ENCODE data around the gene GAR1.
"Not testable (repeated sequence)": the region's sequence is repeated elsewhere in the genome, so short reads cannot be mapped to it uniquely, and the experiment has no call there.

GAR1 gene

DNA sequence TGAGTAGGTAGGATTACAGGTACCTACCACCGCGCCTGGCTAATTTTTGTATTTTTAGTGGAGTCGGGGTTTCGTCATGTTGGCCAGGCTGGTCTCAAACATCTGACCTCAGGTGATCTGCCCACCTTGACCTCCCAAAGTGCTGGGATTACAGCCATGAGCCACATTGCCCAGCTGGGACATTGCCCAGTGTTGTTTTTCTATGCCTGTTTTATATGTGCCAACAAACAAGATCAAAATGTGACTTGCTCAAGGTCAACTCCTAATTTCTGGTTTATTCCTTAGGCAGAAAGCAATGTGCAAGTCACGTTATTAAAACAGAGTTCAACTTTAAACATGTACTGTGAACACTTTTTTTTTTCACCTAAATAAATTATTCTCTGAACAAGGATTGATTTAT is 35.0 kb downstream of the GAR1 start:
- no peak overlapping the region for H3K27ac ChIP-seq (ENCODE audit: low read length, poor library complexity, severe bottlenecking)
- H3K14ac ChIP-seq (ENCODE audit: low read length in 2 of 2) = no peak overlapping the region
- H3K27me3 ChIP-seq (ENCODE audit: control insufficient read depth in 1 of 2, insufficient read depth in 1 of 2, low read length in 2 of 2) = no peaks in the 10 kb centered on the region
- H3K36me3 ChIP-seq (ENCODE audit: control insufficient read depth in 1 of 2, insufficient read depth in 2 of 2, low read depth in 1 of 2, low read length in 2 of 2) = no peaks in the 10 kb centered on the region
- H3K4me1 ChIP-seq (ENCODE audit: control insufficient read depth, insufficient read depth, low read depth, low read length) = no peaks in the 10 kb centered on the region
- H4K91ac ChIP-seq (ENCODE audit: low read length) = no peak overlapping the region
- H2AK5ac ChIP-seq (ENCODE audit: low read length, severe bottlenecking) = no peak overlapping the region
- no peak overlapping the region for H3K18ac ChIP-seq (ENCODE audit: low read depth in 1 of 2, low read length in 2 of 2)
- no peak for DNase-seq
- no peak overlapping the region for H3K23ac ChIP-seq (ENCODE audit: low read length in 2 of 2)
- no peak overlapping the region for H3K4me3 ChIP-seq (ENCODE audit: insufficient read depth in 1 of 2, low read depth in 1 of 2, low read length in 2 of 2)
- no peak overlapping the region for H3K4me2 ChIP-seq (ENCODE audit: low read length, poor library complexity, severe bottlenecking)
- H4K8ac ChIP-seq (ENCODE audit: low read length) = no peak overlapping the region
- no peaks in the 10 kb centered on the region for H3K9me3 ChIP-seq (ENCODE audit: control insufficient read depth, low read length)
- no peak overlapping the region for H2AFZ ChIP-seq (ENCODE audit: low read depth, low read length)
- H2BK120ac ChIP-seq (ENCODE audit: low read depth, low read length) = no peak overlapping the region
- WGBS = 70% methylated on average over 4 of the region's 5 CpGs
- H3K4ac ChIP-seq (ENCODE audit: low read depth in 1 of 2, low read length in 2 of 2) = no peak overlapping the region
- no peak overlapping the region for H3K9ac ChIP-seq (ENCODE audit: low read length)
- H2BK15ac ChIP-seq (ENCODE audit: low read depth, poor library complexity, severe bottlenecking) = no peak overlapping the region
- no peak overlapping the region for H2BK5ac ChIP-seq (ENCODE audit: low read depth, low read length, poor library complexity, severe bottlenecking)
- no peak overlapping the region for H2BK12ac ChIP-seq (ENCODE audit: low read length in 2 of 2)
- no peaks in the 10 kb centered on the region for H3K79me1 ChIP-seq (replicated peaks; ENCODE audit: low read length, poor library complexity, severe bottlenecking)

DNA sequence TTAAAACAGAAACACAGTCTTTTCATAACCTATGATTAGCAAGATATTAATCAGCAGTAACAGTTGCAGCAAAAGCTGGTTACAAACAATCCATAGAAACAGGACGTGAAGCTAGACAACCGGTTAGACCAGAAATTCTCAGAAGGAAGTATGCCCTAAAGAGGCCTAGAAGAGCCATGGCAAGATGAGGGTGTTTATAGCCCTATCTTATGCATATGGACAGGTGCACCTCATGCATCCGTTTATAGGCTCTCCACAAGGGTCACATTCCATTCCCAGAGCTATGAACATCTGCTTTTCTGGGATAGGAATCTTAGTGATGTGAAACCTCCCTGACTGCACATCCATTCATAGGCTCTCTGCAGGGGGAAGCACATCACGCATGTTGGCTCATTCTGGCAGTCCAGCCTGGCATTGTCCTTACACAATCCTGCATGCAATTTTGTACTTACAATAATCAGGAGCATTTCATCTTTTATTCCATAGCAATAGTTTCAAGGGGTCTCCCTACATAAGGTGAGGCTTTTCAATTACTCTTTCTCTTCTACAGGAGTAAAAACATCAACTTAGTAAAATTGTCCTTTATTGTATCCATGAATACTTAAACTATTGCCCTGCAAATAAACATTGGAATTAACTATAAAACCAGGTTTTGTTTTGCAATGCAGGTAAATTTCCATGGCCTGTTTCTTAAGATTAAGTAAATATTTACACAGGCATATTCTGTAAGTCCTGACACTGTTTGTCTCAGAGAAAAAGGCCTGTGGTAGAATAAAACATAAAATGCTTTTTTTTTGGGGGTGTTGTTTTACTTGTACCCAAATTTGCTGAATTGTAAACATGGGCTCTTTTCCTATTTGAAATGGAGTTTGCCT is 44.1 kb downstream of the GAR1 start:
- H2BK5ac ChIP-seq (ENCODE audit: low read depth, low read length, poor library complexity, severe bottlenecking); H2BK12ac ChIP-seq (ENCODE audit: low read length in 2 of 2); H3K36me3 ChIP-seq (ENCODE audit: control insufficient read depth in 1 of 2, insufficient read depth in 2 of 2, low read depth in 1 of 2, low read length in 2 of 2); H4K8ac ChIP-seq (ENCODE audit: low read length); H3K14ac ChIP-seq (ENCODE audit: low read length in 2 of 2); H3K4me1 ChIP-seq (ENCODE audit: control insufficient read depth, insufficient read depth, low read depth, low read length); H2BK120ac ChIP-seq (ENCODE audit: low read depth, low read length); H3K4me3 ChIP-seq (ENCODE audit: insufficient read depth in 1 of 2, low read depth in 1 of 2, low read length in 2 of 2); H3K18ac ChIP-seq (ENCODE audit: low read depth in 1 of 2, low read length in 2 of 2); H3K27ac ChIP-seq (ENCODE audit: low read length, poor library complexity, severe bottlenecking); H3K27me3 ChIP-seq (ENCODE audit: control insufficient read depth in 1 of 2, insufficient read depth in 1 of 2, low read length in 2 of 2); H3K4me2 ChIP-seq (ENCODE audit: low read length, poor library complexity, severe bottlenecking); H3K79me1 ChIP-seq (replicated peaks; ENCODE audit: low read length, poor library complexity, severe bottlenecking); H3K9ac ChIP-seq (ENCODE audit: low read length); H2AFZ ChIP-seq (ENCODE audit: low read depth, low read length); H3K23ac ChIP-seq (ENCODE audit: low read length in 2 of 2); DNase-seq; H2AK5ac ChIP-seq (ENCODE audit: low read length, severe bottlenecking); H2BK15ac ChIP-seq (ENCODE audit: low read depth, poor library complexity, severe bottlenecking); H4K91ac ChIP-seq (ENCODE audit: low read length); H3K4ac ChIP-seq (ENCODE audit: low read depth in 1 of 2, low read length in 2 of 2): not testable (repeated sequence)
- peaks cover 12% of the 10 kb centered on the region for H3K9me3 ChIP-seq (ENCODE audit: control insufficient read depth, low read length)
- WGBS = 75% methylated on average over 4 of the region's 4 CpGs

DNA sequence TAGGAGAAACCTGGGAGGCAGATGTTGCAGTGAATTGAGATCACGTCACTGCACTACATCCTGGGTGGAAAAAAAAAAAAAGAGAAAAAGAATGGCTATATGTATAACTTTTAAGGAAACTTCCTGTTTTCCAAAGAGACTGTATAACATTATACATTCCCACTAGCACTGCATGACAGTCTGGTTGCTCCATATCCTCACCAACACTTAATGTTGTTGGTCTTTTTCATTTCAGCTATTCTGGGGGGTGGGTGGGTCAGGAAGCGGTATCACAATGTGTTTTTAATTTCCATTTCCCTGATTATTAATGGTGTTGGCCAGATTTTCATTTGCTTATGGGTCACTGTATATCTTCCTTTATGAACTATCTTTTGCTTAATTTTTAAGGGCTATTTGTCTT is 45.7 kb downstream of the GAR1 start:
- Histone ChIP-seq H3K23ac (ENCODE audit: low read length in 2 of 2) (no peak overlapping the region), H3K18ac (ENCODE audit: low read depth in 1 of 2, low read length in 2 of 2) (no peak overlapping the region), H2BK12ac (ENCODE audit: low read length in 2 of 2) (no peak overlapping the region), H3K36me3 (ENCODE audit: control insufficient read depth in 1 of 2, insufficient read depth in 2 of 2, low read depth in 1 of 2, low read length in 2 of 2) (no peaks in the 10 kb centered on the region), H2BK15ac (ENCODE audit: low read depth, poor library complexity, severe bottlenecking) (no peak overlapping the region), H3K14ac (ENCODE audit: low read length in 2 of 2) (no peak overlapping the region), H2AK5ac (ENCODE audit: low read length, severe bottlenecking) (no peak overlapping the region), H3K4me1 (ENCODE audit: control insufficient read depth, insufficient read depth, low read depth, low read length) (no peaks in the 10 kb centered on the region), H3K4ac (ENCODE audit: low read depth in 1 of 2, low read length in 2 of 2) (no peak overlapping the region), H3K4me3 (ENCODE audit: insufficient read depth in 1 of 2, low read depth in 1 of 2, low read length in 2 of 2) (no peak overlapping the region), H4K91ac (ENCODE audit: low read length) (no peak overlapping the region), H2AFZ (ENCODE audit: low read depth, low read length) (no peak overlapping the region), H3K79me1 (replicated peaks; ENCODE audit: low read length, poor library complexity, severe bottlenecking) (no peaks in the 10 kb centered on the region), H2BK120ac (ENCODE audit: low read depth, low read length) (no peak overlapping the region), H2BK5ac (ENCODE audit: low read depth, low read length, poor library complexity, severe bottlenecking) (no peak overlapping the region), H3K4me2 (ENCODE audit: low read length, poor library complexity, severe bottlenecking) (no peak overlapping the region), H3K9me3 (ENCODE audit: control insufficient read depth, low read length) (peaks cover 12% of the 10 kb centered on the region), H3K9ac (ENCODE audit: low read length) (no peak overlapping the region), H3K27ac (ENCODE audit: low read length, poor library complexity, severe bottlenecking) (no peak overlapping the region), H4K8ac (ENCODE audit: low read length) (no peak overlapping the region), H3K27me3 (ENCODE audit: control insufficient read depth in 1 of 2, insufficient read depth in 1 of 2, low read length in 2 of 2) (no peaks in the 10 kb centered on the region)
- WGBS = 100% methylated on average over 1 of the region's 2 CpGs
- no peak for DNase-seq

DNA sequence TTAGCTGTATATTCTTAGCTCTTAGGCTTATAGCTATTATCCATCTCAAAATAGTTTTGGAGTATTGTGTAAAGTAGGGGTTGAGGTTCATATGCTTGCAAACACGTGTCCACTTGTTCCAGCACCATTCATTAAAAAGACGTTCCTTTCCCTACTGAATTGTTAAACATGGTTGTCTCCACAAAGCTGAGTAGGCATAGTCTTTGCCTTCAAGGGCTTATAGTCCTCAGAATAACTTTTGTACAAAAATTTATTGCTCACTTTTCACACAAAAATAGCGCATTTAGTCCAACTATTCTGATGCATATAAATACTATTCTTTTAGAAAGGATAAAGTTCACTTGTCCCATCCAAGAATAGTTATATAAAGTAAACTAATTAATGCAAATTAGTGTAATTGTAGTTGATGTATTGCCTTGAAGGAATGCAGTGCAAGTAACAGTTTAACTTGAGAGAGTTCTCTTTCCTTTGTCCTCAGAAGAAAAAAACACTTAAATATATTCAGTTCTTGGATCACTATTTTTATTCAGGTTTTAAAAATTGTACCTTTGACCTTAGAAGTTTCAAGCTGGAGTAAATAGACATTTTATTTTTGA is 46.5 kb downstream of the GAR1 start:
- WGBS = 96% methylated on average over 2 of the region's 3 CpGs
- H4K8ac ChIP-seq (ENCODE audit: low read length) = no peak overlapping the region
- no peaks in the 10 kb centered on the region for H3K79me1 ChIP-seq (replicated peaks; ENCODE audit: low read length, poor library complexity, severe bottlenecking)

More for the DNA sequence above, 46.5 kb downstream of the GAR1 start:
- Histone ChIP-seq H2BK15ac (ENCODE audit: low read depth, poor library complexity, severe bottlenecking) (no peak overlapping the region), H3K36me3 (ENCODE audit: control insufficient read depth in 1 of 2, insufficient read depth in 2 of 2, low read depth in 1 of 2, low read length in 2 of 2) (no peaks in the 10 kb centered on the region), H2BK12ac (ENCODE audit: low read length in 2 of 2) (no peak overlapping the region), H3K4me2 (ENCODE audit: low read length, poor library complexity, severe bottlenecking) (no peak overlapping the region), H3K14ac (ENCODE audit: low read length in 2 of 2) (no peak overlapping the region), H2BK120ac (ENCODE audit: low read depth, low read length) (no peak overlapping the region), H2AFZ (ENCODE audit: low read depth, low read length) (no peak overlapping the region), H3K4ac (ENCODE audit: low read depth in 1 of 2, low read length in 2 of 2) (no peak overlapping the region), H3K27me3 (ENCODE audit: control insufficient read depth in 1 of 2, insufficient read depth in 1 of 2, low read length in 2 of 2) (no peaks in the 10 kb centered on the region), H3K4me3 (ENCODE audit: insufficient read depth in 1 of 2, low read depth in 1 of 2, low read length in 2 of 2) (no peak overlapping the region), H2BK5ac (ENCODE audit: low read depth, low read length, poor library complexity, severe bottlenecking) (no peak overlapping the region), H2AK5ac (ENCODE audit: low read length, severe bottlenecking) (no peak overlapping the region), H3K9ac (ENCODE audit: low read length) (no peak overlapping the region), H3K18ac (ENCODE audit: low read depth in 1 of 2, low read length in 2 of 2) (no peak overlapping the region), H3K23ac (ENCODE audit: low read length in 2 of 2) (no peak overlapping the region), H3K9me3 (ENCODE audit: control insufficient read depth, low read length) (peaks cover 12% of the 10 kb centered on the region), H4K91ac (ENCODE audit: low read length) (no peak overlapping the region), H3K4me1 (ENCODE audit: control insufficient read depth, insufficient read depth, low read depth, low read length) (no peaks in the 10 kb centered on the region), H3K27ac (ENCODE audit: low read length, poor library complexity, severe bottlenecking) (no peak overlapping the region)
- DNase-seq = no peak

Measured in mesenchymal stem cell (in vitro differentiated cells and primary cell).